ENCODE results near the gene GULP1.

The GULP1 gene

GRCh38 chr2:188381614-188382013 is 89.9 kb downstream of the GULP1 start:
- DNase-seq, result no peak

GRCh38 chr2:188382107-188382506 is 90.4 kb downstream of the GULP1 start:
- no peak for DNase-seq

- DNase-seq, result no peak
Measured at GRCh38 chr2:188383158-188383557, 91.5 kb downstream of the GULP1 start.

GRCh38 chr2:188385857-188386256 is 94.2 kb downstream of the GULP1 start:
- DNase-seq, result no peak

GRCh38 chr2:188388831-188389230 is 97.2 kb downstream of the GULP1 start:
- no peak for DNase-seq

- DNase-seq, result no peak
Measured at GRCh38 chr2:188391354-188391753, 99.7 kb downstream of the GULP1 start.

- no peak for DNase-seq
Measured at GRCh38 chr2:188394931-188395472, 103.3 kb downstream of the GULP1 start.

GRCh38 chr2:188395903-188396689 is 104.4 kb downstream of the GULP1 start:
- DNase-seq, result no peak

- no peak for DNase-seq
Measured at GRCh38 chr2:188399159-188399558, 107.5 kb downstream of the GULP1 start.

GRCh38 chr2:188403676-188404075 is 112.0 kb downstream of the GULP1 start:
- no peak for DNase-seq

GRCh38 chr2:188404341-188405004 is 112.8 kb downstream of the GULP1 start:
- no peak for DNase-seq

GRCh38 chr2:188406414-188406813 is 114.7 kb downstream of the GULP1 start:
- DNase-seq, result no peak

- no peak for DNase-seq
Measured at GRCh38 chr2:188410504-188411235, 119.0 kb downstream of the GULP1 start.

- no peak for DNase-seq
Measured at GRCh38 chr2:188412190-188412589, 120.5 kb downstream of the GULP1 start.

GRCh38 chr2:188414411-188414810 is 122.7 kb downstream of the GULP1 start:
- no peak for DNase-seq

GRCh38 chr2:188414869-188415753 is 123.4 kb downstream of the GULP1 start:
- no peak for DNase-seq

- DNase-seq, result no peak
Measured at GRCh38 chr2:188415754-188416083, 124.0 kb downstream of the GULP1 start.

GRCh38 chr2:188416367-188416766 is 124.7 kb downstream of the GULP1 start:
- DNase-seq, result no peak

GRCh38 chr2:188422726-188423125 is 131.1 kb downstream of the GULP1 start:
- no peak for DNase-seq

GRCh38 chr2:188425266-188425665 is 133.6 kb downstream of the GULP1 start:
- no peak for DNase-seq

- DNase-seq, result no peak
Measured at GRCh38 chr2:188426121-188426520, 134.4 kb downstream of the GULP1 start.

- no peak for DNase-seq
Measured at GRCh38 chr2:188430705-188431104, 139.0 kb downstream of the GULP1 start.

- DNase-seq, result no peak
Measured at GRCh38 chr2:188434018-188434417, 142.3 kb downstream of the GULP1 start.
